PFSK-1 (cell line): Measurements from ENCODE around the gene EMILIN2.

Source experiments
- POLR2AphosphoS5 ChIP-seq: IDR thresholded peaks from 2 replicates; pipeline ENCODE4 v1.6.1; 2012; ENCODE audit warnings: low read depth, mild to moderate bottlenecking, control low read depth, low read length, moderate library complexity
- REST ChIP-seq, 2 experiments: IDR thresholded peaks; 2 replicates each; pipeline versions ENCODE4 v1.6.1 to v1.8.0; 2011 to 2012; ENCODE audit warnings: low read depth in 2 of 2, low read length in 2 of 2, control low read depth in 1 of 2, inconsistent platforms in 1 of 2, mild to moderate bottlenecking in 1 of 2, moderate library complexity in 1 of 2; ENCODE audit not compliant: insufficient read depth in 1 of 2
- SIN3A ChIP-seq: IDR thresholded peaks from 2 replicates; pipeline ENCODE4 v1.6.1; 2012; ENCODE audit warnings: mild to moderate bottlenecking, low read length, moderate library complexity, borderline replicate concordance; ENCODE audit not compliant: insufficient read depth
- TAF1 ChIP-seq: IDR thresholded peaks from 2 replicates; pipeline ENCODE4 v1.6.1; 2012; ENCODE audit warnings: low read length, control low read depth, borderline replicate concordance; ENCODE audit not compliant: insufficient read depth

GRCh38 chr18:2848247-2849246 is 1.7 kb downstream of the EMILIN2 start:
- TF ChIP-seq POLR2AphosphoS5 (no peak), SIN3A (no peak), REST (IDR thresholded peaks at IDR 0.05; ENCODE audit: insufficient read depth in 1 of 2, low read depth in 2 of 2, low read length in 2 of 2) (no peak), TAF1 (no peak)
